Stomach (tissue), 4 donors: ENCODE measurements around the gene RPS6KA2.

Source experiments
- POLR2A ChIP-seq, 4 donors: fragments of 450-650 bp; IDR thresholded peaks; one replicate each; pipeline ENCODE4 v1.6.1; 2016; ENCODE audit warnings: antibody characterized with exemption in 4 of 4, control low read depth in 2 of 4, mild to moderate bottlenecking in 1 of 4, moderate library complexity in 1 of 4
- POLR2AphosphoS5 ChIP-seq, 3 donors: sonication (generic); formaldehyde crosslinking; IDR thresholded peaks; one replicate each; pipeline ENCODE4 v1.6.1; 2016; ENCODE audit warnings: antibody characterized with exemption in 3 of 3
- TF ChIP-seq, protein P1 (sequence below), 7 experiments: fragments of 450-650 bp in 4 of 7; fragments of 200-600 bp in 3 of 7; sonication (generic) in 3 of 7; IDR thresholded peaks; one replicate each; pipeline ENCODE4 v1.5.1; 2016 to 2019; ENCODE audit warnings: antibody characterized with exemption in 7 of 7, control low read depth in 2 of 7, mild to moderate bottlenecking in 1 of 7

DNA sequence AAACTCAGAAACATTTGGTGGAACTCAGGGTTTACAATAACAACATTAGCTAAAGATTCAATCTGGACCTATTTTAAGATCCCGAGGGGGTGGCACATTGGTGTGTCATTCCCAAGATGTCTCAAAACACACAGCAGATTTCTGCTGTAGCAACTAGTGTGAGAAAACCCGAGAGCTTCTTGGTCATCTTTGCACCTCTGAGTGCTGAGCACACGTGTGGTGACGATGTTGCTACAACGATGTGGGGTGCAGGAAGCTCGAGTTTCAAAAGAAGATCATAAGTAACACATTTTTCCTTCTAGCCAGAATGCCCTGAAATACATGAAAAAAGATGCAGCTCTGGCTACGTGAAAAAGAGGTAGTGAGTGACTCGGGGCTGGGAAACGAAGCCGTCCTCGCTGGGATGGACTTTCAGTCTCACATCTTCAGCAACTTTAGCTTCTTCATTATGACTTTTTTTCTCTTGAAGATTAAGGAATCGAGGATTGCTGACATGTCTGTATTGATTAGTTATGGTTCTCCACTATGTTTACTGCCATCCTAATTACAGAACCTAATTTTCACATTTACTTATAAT, 42.1 kb downstream of the RPS6KA2 start:
- TF ChIP-seq, protein P1, sequence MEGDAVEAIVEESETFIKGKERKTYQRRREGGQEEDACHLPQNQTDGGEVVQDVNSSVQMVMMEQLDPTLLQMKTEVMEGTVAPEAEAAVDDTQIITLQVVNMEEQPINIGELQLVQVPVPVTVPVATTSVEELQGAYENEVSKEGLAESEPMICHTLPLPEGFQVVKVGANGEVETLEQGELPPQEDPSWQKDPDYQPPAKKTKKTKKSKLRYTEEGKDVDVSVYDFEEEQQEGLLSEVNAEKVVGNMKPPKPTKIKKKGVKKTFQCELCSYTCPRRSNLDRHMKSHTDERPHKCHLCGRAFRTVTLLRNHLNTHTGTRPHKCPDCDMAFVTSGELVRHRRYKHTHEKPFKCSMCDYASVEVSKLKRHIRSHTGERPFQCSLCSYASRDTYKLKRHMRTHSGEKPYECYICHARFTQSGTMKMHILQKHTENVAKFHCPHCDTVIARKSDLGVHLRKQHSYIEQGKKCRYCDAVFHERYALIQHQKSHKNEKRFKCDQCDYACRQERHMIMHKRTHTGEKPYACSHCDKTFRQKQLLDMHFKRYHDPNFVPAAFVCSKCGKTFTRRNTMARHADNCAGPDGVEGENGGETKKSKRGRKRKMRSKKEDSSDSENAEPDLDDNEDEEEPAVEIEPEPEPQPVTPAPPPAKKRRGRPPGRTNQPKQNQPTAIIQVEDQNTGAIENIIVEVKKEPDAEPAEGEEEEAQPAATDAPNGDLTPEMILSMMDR (IDR thresholded peaks at IDR 0.05) = no peak
- TF ChIP-seq POLR2A (IDR thresholded peaks at IDR 0.05) (no peak), POLR2AphosphoS5 (IDR thresholded peaks at IDR 0.05) (no peak)
